ENCODE measurements around the gene CDC42BPG. TPM values are rescaled to one million over a fixed set of nuclear protein-coding genes. Genes with fewer than 3 reads are reported as not detected.

Gene CDC42BPG
- total and polyA plus RNA-seq, 10 of the 15 experiments (the other 5 are each of a cell fraction or from before 2014, with no cell fraction given) = 0.02 to 1.3 (median 0.09) TPM; not detected in 1

DNA sequence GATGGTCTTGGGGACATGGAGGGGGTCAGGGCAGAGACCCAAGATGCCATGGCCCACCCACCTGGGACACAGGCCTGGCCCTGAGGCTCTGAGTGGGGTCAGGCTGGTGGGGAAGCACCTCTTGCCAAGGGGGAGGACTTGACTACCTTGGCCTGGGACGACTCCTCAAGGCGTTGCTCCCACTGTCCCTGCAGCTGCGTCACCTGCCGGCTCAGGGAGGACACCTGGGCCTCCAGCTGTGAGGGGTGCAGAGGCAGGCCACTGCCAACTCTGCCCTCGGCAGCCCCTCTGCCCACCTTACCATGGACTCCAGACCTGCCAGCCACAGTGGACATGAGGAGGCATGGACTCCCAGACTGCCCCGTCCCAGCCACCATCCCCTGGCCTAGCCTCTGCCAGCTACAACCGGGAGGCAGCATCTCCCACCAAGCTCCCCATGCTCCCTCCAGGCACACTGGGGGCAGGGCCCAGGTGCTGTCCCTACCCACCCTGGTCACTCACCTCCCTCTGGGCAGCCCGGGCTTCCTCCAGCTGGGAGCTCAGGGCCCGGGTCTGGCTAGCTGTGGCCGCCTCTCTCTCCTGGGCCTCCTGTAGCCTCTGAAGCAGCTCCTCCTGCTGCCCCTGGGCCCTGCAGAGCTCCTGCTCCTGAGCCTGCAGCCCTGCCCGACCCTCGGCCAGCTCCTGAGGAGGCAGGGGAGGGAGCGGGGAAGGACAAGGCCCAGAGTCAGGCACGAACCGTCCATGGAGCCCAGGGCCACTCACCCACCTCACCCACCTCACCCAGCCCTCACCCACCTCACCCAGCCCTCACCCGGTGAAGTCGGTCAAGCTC lies 8.6 kb downstream of the CDC42BPG start:
- Histone ChIP-seq H2AFZ (ENCODE audit: control insufficient read depth, low read depth, low read length) (no peak overlapping the region), H3K4me2 (ENCODE audit: control insufficient read depth, insufficient read depth) (no peak overlapping the region), H4K20me1 (ENCODE audit: control insufficient read depth, insufficient read depth) (no peaks in the 10 kb centered on the region), H3K27me3 (replicated peaks in 1 of 2; ENCODE audit: control insufficient read depth in 2 of 2, insufficient read depth in 2 of 2, low read length in 1 of 2) (no peaks in the 10 kb centered on the region), H3K4me3 (no peak overlapping the region), H3K79me2 (ENCODE audit: control insufficient read depth, insufficient read depth, low read length) (no peaks in the 10 kb centered on the region), H3K36me3 (ENCODE audit: control insufficient read depth in 2 of 2, insufficient read depth in 2 of 2, low read length in 1 of 2) (no peaks in the 10 kb centered on the region), H3K9ac (ENCODE audit: control insufficient read depth, insufficient read depth, low read length) (no peak overlapping the region), H3K9me3 (replicated peaks; ENCODE audit: control insufficient read depth, insufficient read depth, low read length) (no peaks in the 10 kb centered on the region), H3K27ac (ENCODE audit: control insufficient read depth, insufficient read depth) (no peak overlapping the region), H3K4me1 (ENCODE audit: control insufficient read depth, insufficient read depth, low read length) (peaks cover 3% of the 10 kb centered on the region; the same call in 1 of the 2 replicates)
- ChIA-PET RAD21 (ENCODE audit: unreplicated experiment) (interaction anchor here (0.6 to 1.3 kb wide), 3 partner anchors 12 to 440 kb away, joined by 3 to 4 read pairs (median 3); no protein-coding TSS in a partner anchor), CTCF (interaction anchor here (0.8 to 1.1 kb wide), 2 partner anchors 8 to 13 kb away, joined by 3 to 4 read pairs; partner anchors contain the start of gene CDC42BPG), POLR2A (interaction anchor here (0.7 kb wide), 1 partner anchor 37 kb away, joined by 3 read pairs; no protein-coding TSS in a partner anchor), SMC1A (ENCODE audit: uncharacterized antibody, unreplicated experiment) (no interaction called here)
- TF ChIP-seq EP300 (IDR thresholded peaks at IDR 0.05; ENCODE audit: borderline replicate concordance in 1 of 2, control insufficient read depth in 1 of 2, low read depth in 2 of 2, low read length in 2 of 2) (no peak), YY1 (IDR thresholded peaks at IDR 0.05; ENCODE audit: low read depth, low read length) (no peak)
- TF ChIP-seq, protein P1, sequence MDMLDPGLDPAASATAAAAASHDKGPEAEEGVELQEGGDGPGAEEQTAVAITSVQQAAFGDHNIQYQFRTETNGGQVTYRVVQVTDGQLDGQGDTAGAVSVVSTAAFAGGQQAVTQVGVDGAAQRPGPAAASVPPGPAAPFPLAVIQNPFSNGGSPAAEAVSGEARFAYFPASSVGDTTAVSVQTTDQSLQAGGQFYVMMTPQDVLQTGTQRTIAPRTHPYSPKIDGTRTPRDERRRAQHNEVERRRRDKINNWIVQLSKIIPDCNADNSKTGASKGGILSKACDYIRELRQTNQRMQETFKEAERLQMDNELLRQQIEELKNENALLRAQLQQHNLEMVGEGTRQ (IDR thresholded peaks at IDR 0.05; ENCODE audit: borderline replicate concordance, low read depth, low read length) = no peak
- 44% methylated on average over 14 of the region's 17 CpGs for WGBS (ENCODE audit: insufficient coverage, insufficient replicate concordance, low lambda C conversion rate, missing lambda C conversion rate)
- FAIRE-seq = no peak
- intact Hi-C loops (cut with micrococcal nuclease; ENCODE audit: unreplicated experiment) = no loop called here
- no TSS peak for BruUV-seq (replicated peaks)
- in situ Hi-C loops (cut with MboI) = no loop called here
- DNase-seq (ENCODE audit: low read depth, low spot score) = no peak
- ATAC-seq = no peak
